ENCODE results near the gene CD58.

Gene CD58

DNA sequence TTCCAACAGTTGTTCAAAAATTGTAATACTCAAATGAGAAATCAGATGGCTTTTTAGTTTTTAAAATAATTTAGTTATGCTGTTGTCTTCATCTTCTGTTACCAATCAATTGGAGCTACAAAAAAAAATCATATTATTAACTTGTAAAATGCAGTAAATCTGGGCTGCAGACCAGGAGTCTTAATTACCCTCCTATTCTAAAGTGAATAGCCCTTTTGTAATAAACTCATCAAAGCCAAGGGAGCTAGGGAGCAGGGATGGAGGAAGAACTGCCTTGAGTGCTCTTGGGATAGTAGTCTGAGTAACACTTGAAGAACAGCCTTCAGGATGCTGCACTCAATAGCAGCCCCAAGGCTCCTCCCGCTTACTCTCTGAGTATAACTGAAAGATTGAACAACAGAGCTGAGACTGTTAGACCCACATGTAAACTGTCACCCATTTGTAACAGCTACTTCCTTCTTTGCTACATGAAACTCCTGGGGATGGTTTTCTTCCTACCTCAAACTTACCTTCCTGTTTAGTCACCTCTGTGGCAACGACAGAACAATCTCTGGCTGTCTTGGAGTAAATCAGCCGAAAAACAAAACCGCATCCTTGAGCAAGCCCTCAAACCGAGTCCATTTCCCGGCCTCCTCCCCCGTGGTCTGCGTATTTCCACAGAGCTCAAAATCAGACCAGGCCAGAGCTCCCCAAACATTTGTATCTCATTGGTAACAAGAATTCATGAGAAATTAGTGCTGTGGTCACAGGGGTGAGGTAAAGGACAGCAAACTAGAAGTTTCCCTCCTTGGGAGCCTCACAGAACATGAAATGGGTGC is 55.9 kb downstream of the CD58 start:
- H3K4me3 ChIP-seq (ENCODE audit: low read depth, low read length): no peak overlapping the region
- TF ChIP-seq CTCF (IDR thresholded peaks at IDR 0.05; ENCODE audit: low read depth, low read length): no peak

GRCh38 chr1:116513956-116514355 is 56.9 kb downstream of the CD58 start:
- no peak for TF ChIP-seq CTCF (IDR thresholded peaks at IDR 0.05; ENCODE audit: low read depth, low read length)
- H3K4me3 ChIP-seq (ENCODE audit: low read depth, low read length): no peak overlapping the region

DNA sequence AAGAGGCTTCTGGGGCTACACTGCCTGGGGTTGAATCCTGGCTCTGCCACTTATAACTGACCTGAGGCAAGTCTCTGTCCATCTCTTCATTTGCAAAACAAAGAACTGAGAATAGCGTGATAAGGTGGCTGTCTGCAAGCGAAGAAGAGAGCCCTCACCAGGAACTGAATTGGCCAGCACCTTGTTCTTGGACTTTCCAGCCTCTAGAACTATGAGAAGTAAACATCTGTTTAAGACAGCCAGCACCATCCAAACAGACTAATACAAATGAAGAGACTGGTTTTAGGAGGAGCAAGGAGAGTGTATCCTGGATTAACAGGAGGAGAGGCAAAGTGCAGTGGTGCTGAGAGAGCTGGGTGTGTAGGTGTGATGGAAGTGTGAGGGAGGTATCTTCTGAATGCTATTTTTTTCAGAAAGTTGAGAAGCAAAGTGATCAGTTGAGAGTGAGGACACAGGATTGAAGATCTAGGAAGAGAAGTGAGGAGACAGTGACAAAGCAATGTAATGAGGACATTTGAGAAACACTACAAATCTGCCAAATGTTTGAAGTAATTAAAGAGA is 59.3 kb downstream of the CD58 start:
- no peak for TF ChIP-seq CTCF (IDR thresholded peaks at IDR 0.05; ENCODE audit: low read depth, low read length)

DNA sequence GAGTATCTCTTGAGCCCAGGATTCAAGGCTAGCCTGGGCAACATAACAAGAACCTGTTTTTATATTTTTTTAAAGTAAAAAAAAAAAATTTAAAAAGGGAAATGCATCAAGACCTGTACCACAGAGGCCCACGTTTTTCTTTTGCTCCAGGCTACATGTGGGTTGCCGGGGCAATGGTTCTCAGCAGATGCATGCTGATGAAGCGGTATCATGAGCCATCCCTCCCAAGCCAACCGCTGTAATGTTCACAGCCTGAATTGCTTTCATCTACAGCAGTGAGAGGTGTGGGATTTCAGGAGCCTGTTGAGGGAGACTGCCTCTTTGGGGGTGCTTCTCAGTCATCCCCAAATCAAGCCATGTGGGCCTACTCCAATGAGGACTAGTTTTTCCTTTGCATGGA is 60.5 kb downstream of the CD58 start:
- no peak overlapping the region for H3K4me3 ChIP-seq (ENCODE audit: low read depth, low read length)
- no peak for TF ChIP-seq CTCF (IDR thresholded peaks at IDR 0.05; ENCODE audit: low read depth, low read length)

More for the DNA sequence above, 59.3 kb downstream of the CD58 start:
- H3K4me3 ChIP-seq (ENCODE audit: low read depth, low read length): no peak overlapping the region

DNA sequence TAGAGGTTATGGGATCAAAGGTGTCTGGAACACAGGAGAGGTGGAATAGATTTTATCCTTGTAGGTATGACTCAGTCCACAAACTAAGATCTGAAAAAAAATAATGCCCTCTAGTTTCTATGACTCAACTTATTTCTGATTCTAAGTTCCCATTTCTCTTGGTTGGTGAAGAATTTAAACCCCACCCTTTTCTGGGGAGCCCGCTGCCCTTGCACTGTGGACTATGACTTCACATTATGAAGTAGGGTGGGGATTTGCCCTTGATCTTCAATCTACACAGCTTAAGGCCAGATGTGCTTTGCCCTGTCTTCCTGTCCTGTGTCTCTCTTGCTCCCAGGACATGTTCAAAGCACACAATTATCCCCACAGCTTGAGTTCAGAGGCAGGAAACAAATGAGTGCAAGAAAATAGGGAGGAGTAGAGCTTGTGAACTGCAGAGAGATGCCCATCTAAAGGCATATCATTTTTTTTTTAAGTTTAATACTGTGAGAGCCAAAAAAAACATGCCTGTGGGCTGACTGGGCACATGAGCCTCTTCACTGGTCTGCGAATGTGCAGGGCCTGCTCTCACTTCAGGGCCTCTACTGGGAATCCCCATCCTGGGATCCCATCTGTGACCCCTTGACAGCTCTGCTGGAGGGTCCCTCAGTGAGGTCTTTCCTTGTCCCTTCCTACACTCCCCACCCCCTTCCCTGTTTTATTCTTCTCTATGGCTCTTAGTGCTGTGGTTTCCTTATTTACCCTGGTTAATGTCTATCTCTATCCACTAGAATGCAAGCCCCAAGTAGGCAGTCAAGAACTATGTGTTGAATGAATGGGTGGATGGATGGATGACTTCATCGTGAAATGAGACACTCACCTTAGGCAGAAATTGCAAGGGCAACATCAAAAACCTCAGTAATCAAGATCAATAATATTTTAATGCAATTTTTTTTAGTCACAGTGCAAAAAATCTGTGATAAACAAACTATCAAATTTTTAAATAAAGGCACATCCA is 61.5 kb downstream of the CD58 start:
- H3K4me3 ChIP-seq (ENCODE audit: low read depth, low read length): no peak overlapping the region
- TF ChIP-seq CTCF (IDR thresholded peaks at IDR 0.05; ENCODE audit: low read depth, low read length): no peak

- no peak overlapping the region for H3K4me3 ChIP-seq (ENCODE audit: low read depth, low read length)
- TF ChIP-seq CTCF (IDR thresholded peaks at IDR 0.05; ENCODE audit: low read depth, low read length): no peak
These were observed 62.5 kb downstream of the CD58 start for GRCh38 chr1:116508085-116508983.
